AG20443 (cell line): ENCODE data around the gene PRKN.

Experiments
- DNase-seq: peaks from one replicate; pipeline ENCODE4 v3.0.0; 2012; ENCODE audit warnings: low spot score, mixed read lengths

PRKN gene

DNA sequence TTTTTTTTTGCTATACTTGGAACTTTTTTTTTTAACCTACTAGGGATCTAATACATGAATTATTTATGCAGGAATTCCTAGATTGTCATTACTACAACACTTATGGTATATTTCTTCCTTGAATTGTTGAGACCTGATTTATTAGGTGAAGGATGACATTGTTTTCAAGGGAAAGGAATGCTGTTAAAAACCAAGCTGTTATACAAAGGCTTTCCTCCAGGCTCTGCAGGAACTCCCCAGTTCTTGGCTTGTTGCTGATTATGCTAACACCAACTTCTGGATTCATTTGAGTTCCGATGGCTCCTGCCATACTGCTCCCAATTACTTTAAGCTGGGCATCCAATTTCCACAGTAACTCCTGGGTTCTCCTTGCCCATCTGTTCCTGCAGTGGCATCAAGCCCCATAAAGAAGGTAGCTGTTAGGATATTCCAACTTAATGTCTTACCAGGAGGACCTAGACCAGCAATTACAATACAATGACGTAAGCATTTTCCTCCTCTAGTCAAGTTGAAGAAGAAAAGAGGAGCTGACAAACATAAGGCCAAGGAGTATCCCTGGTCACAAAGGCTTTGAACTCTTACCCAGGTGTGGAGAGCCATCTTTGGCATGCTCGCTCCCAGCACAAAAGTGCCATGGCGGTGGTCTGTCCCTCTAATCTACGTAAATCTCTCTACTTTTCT lies 1237.8 kb downstream of the PRKN start:
- no peak for DNase-seq

DNA sequence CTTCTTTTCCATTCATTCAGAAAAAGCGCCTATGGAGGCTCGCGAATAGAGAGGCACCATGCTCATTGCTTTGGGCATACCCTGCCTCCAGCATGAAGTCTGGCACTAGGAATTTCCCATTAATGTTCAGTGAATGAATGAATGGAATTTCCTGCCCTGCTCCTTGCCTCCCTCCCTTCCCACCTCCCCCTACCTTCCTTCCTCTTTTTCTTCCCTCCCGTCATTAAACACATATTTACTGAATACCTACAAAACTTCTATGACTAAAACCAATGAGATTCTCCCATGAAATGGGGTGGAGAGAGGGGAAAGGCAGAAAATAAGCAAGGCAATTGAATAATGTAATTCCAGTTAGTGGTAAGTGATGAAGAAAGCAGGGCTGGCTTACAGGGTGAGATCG lies 1239.9 kb downstream of the PRKN start:
- no peak for DNase-seq

DNA sequence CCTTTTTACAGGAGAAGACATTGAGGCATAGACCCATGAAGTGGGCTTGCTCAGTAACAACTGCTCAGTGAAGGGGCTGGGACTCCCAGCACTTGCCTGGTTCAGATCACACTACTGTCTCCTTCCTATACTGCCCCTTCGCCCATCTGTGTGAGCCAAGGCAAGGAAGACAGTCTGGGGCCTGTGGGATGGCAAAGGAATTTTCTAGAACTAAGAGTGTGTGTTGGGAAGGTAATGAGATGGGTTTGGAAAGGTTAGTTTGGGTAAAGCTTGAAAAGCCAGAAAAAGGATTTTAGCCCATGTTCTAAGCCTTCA lies 1240.4 kb downstream of the PRKN start:
- DNase-seq, result no peak

DNA sequence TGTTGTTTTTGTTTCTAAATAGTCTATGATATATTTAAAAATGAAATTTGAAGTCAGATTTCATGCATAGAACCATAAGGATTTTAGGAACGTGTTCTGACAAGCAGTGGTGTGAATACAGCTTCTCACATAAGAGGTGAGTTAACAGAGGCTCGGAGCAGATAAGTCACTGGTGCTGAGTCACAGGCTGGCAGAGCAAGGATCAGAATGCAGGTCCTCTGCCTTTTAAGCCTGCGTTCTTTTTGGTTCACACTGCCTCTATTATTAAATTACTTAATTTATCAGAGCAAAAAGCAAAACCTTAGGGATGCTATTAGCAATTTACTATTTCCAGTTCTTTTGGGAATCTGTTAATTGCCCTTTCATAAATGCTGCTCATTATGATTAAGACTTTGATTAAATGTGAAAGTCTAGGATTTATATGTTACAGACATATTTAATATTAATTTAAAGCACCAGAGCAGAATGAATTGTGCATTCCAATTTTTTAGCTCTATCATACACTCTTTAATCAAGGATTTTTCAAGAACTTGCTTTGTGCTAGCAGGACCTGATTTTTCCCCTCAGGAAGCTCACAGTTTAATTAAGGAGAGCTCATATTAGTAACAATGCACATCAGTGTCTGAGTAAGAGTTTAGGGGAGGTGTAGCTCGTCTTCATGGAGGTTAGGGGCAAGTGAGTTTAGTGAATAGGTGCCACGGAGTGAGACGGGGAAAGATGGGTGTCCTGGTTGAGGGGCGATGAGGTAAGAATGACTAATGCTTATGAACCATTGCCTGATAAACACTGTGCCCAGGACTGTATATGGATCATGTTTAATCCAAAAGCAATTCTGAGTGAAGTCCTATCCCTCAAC lies 1241.0 kb downstream of the PRKN start:
- peak; percentile 57 for DNase-seq

DNA sequence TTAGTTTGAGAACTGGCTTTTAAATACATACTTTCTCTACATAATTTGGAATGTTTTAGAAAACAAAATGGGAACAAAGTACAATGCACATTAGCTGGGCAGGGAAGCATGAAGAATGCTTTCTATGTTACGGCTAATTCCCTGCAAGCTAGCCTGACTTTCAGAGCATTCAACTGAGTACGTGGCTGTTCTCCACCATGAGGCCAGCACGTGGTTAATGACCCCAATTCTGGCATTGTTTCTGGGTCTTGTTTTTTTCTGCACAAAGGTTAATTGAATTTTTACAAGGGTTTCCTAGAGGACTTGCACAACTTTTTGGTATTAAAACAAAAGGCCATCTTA lies 1245.1 kb downstream of the PRKN start:
- no peak for DNase-seq

DNA sequence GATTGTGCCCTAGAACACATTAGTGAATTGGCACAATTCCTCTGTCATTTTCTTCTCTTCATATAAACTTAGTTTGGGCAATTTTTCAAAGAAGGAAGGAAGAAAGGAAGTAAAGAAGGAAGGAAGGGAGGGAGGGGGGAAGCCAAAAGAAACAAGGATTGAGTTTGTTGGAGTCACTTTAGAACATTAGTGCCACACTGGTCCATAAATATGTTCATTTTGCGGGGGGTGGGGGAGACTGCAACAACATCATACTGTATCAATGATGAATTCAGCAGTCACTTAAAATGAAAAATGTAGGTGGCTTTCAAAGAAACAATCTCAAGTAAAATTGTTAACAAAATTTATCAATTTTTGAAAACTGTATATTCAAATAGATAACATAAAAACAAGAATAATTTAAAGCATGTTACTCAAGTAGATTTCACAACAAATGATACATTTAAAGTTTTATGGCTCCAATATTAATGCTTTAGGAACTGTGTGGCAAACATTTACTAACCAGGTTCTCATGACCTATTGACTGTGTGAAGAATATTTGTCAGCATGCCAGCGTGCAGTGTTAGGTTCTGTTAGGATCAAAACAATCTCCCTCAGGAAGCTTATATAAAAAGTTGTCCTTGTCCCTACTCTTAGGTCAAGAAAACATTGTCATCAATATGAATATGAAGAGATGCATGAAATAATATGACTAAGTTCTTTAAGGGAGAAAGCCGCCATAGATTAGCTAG lies 1245.6 kb downstream of the PRKN start:
- no peak for DNase-seq

DNA sequence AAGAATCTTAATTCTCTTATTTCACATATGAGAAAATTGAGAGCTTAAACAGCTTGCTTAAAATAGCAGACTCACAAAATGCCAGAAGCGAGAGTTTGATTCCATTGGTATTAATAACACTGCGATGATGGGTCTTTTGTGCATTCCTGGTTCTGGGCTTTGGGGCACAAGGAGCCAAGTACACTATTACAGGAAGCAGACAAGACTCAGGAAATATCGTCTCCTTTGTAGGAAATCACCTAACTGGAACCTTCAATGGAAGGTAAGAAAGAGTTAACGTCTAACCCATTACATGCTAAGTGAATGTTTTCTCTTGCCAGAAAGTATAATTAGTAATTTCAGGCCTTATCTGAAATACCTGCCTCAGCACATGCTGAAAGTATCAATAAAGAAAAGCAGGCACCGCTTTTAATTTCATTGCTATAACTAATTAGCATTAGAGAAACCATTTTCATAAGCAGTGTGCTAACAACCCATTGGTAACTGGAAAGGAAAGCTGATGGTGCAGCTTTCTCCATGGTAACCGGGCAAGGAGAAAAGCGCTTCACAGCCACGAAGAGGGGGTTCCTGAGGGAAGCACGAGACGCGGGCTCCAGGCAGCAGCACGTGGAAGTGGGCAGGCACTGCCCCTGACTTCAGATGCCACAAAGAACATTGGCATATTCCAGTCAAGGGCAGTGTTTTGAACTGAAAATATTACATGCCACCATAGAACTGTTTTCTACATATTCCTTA lies 1247.0 kb downstream of the PRKN start:
- no peak for DNase-seq

DNA sequence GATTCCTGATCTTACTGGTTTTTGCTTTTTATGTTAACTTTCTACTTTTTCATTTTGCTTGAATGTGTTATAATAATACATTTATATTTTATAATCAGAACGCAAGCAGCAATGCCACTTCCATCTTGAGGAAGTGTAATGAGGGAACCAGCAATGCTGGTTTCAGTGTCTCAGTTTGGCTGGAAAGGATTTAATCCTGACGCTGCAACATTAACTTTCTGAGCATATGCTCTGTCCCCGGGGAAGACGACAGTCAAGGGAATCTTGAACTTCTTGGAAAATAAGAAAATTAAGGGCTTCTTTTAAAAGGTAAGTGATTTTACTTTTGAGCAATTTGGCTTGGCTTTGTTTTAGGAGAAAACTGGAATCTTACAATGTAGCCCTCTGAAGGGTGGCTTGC lies 1248.2 kb downstream of the PRKN start:
- no peak for DNase-seq

DNA sequence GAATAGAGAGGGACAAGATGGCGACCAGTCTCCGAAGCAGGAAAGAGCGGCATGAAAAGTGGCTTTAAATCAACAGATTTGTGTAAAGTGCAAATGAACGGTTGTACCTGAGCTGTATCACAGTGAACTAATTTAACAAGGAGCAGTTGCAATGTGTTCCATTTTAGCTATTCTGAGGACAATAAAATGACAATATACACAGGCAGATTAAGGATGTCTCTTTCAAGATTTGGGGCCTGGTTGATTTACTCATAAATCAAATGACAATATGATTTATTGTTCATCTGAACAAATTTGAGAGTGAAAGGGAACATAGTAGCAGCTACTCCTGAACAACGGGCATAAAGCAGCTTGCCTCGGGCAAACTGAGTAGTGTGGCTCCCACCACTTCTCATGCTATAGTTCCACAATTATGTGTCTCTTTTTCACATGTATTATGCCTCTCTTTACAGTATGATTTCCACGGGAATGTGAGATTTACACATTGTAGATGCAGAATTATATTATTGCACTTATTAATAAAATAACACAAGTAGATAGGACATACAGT lies 1249.6 kb downstream of the PRKN start:
- no peak for DNase-seq

DNA sequence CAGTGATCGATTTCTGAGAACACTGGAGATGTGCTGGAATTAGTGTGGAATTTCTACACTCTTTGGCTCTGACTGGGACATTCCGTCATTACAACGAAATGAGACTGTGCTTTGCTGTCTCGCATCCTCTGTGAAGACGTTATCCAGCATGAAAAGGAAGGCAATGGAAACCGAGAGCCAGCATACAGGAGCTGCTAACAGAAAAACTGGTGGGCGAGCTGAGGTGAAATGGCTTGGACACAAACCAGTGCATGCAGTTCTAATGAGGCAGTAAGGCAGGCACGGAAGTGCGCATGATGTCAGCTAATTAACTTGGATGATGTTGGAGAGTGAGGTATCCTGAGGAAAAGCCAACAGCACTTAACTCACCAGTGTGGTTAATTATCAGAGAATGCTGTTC lies 1250.9 kb downstream of the PRKN start:
- no peak for DNase-seq

DNA sequence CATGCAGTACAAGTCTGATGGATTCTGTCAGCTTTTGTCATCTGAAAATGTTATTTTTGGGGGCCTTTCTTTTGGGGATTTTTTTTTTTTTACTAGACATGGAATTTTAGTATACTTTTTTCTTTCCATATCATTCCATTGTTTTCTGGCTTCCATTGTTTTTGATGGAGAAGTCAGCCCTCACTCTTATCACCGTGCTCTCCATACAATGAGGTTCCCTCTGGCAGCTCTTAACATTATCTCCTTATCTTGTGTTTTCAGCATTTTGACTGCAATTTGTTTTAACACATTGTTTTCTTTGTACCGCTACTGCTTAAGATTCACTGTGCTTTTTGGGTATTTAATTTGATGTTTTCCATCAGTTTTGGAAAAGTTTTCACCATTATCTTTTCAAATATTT lies 1262.2 kb downstream of the PRKN start:
- DNase-seq, result no peak

DNA sequence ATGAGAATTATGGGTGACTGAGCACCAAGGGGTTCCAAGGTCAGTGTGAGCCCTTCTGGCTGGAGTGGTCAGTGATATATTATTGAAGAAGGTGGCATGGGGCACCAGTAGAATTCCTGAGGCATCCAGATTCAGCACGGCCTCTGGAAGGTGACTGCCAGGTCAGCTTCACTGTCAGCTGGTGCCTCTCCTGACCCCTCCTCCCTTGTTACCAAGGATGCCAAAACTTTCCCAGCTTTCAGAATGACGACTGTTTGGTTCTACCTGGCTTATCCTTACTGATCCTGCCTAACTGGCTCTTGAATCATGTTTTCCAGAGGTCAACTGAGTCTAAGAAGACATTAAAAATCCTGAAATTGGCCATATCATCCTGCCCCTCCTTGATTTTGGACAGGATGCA lies 1264.5 kb downstream of the PRKN start:
- DNase-seq, result no peak

DNA sequence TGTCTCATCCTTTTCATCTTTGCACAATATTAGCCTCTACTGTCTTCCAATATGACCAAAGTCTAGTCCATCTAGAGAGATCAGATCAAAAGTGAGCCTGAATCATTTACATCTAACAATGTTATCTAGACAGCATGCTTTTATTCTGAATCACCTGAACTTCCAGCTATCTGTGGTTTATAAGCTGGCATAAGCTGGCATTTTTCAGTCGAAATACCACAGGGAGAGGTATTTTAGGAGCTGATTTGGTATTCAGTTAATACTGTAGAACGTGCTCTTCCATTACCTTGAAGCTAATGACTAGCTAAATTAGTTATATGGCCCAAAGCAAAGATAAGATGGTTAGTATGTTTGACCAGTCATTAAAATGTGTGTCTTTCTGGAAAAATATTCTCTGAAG lies 1265.4 kb downstream of the PRKN start:
- no peak for DNase-seq

DNA sequence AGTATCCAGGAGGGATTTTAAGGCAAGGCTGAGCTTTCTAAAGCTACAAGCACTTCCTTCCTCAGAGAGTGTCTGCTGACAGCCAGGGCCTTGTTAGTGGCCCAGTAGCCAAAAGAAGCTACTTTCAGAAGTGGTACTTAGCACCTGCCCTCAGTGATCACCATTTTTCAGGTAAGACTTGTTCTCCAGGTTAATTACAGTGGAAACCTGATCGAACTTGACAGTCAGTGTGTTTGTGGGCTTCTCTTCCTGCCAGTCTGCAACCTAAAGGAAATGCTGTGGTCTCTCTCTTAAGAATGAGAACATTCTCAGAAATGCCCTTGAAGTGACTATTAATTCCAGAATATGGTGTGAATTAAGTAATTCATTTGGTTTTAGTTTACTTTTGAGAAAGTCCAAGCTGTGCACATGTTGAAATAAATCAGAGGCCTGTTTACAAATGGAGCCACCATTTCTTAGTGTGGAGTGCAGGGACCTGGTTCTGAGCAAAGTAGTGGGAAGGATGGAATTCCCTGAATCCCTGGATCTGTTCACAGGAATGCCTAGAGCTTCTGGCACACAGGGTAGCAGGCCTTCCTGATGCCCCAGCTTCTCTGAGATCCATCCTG lies 1268.5 kb downstream of the PRKN start:
- DNase-seq, result no peak

DNA sequence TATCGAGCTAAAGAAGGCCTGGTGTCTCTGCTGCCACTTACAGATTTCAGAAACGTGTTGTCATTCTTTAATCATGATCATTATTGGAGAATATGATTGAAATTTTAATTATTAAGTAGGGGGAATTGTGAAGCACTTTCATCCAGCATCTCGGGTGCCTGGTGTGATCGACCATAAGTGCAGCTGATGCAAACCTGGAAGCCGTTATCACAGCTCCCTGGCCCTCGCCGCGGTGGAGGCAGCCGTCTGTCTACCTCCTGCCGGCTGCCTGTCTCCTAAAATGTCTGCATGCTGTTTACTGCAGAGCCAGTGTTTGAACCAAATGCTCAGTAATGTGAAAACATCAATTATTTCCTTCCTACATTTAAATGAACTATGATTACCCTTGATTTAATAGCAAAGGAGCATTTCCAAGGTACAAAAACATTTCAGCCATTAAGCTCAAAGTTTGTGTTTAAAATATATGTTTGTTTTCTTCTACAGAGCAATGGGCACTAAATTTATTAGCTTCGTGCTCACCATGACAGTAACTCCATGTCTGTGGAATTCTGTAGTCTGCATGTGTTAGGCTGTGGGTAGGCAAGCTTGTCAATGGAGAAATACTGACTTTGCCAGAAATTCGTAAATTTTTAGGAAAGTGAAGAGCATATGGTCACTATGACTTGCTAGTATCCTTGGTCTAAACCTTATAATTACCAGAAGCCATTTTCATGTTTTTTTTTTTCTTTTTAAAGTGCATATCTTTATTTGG lies 1269.2 kb downstream of the PRKN start:
- no peak for DNase-seq

DNA sequence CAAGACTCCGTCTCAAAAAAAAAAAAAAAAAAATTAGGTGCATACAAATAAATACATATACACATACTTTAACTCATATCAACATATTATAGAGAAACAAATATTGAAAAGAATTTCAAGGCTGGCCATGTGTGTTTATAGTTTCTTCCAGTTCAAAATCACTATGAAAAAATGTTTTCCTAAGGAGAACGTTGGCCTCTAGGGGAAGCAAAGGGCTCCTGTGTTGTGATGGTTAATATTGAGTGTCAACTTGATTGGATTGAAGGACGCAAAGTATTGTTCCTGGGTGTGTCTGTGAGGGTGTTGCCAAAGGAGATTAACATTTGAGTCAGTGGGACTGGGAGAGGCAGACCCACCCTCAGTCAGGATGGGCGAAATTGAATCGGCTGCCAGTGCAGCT lies 1271.7 kb downstream of the PRKN start:
- DNase-seq, result no peak

DNA sequence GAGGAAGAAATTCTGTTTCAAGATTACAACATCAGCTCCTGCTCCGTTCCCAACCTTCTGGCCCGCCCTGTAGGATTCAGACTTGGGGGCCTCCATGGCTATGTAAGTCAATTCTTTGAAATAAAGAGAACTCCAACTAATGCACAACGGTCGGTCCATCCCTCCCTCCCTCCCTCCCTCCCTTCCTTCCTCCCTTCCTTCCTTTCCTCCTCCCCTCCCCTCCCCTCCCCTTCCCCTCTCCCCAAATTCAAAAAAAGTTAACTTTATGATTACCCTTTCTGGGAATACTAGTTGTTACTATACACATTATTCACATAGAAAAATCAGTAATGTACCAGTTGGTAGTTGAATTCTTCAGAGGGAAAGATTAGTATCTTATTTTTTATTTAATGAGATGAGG lies 1274.0 kb downstream of the PRKN start:
- DNase-seq, result no peak

DNA sequence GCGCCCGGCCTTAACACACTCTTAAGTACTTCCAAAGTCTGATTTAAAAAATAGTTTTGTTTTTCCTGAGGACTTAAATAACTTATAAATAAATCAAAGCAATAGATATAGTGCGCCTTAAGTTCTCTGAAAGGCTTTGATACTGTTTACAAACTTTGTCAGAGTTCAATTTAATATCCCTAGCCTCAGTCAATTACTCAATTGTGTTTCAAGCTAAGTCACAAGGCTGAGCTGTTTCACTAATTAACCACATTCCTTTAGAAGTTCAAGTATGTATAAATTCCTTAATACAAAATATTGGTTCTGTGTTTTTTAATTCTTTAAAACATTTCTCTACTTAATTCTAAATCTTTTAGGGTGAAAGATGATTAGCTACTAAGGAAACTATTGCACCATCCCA lies 1275.3 kb downstream of the PRKN start:
- DNase-seq, result no peak

DNA sequence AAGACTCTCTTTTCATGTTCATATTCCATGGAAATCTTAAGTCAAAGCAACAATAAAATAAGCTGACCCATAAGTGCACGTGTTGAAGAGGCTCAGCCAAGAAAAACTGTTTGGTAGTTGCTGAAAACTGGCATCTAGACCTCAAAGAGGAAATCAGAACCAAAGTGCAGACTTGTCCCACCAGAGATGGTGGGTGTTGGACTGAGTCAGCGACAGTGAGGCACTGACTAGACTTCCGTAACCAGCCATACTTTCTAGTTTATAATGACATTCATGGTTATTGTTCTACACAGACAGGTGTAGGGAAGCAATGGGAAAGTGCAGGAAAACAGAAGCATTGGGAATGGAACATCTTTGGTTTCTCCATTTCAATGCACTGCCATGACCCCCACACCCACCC lies 1278.0 kb downstream of the PRKN start:
- no peak for DNase-seq

DNA sequence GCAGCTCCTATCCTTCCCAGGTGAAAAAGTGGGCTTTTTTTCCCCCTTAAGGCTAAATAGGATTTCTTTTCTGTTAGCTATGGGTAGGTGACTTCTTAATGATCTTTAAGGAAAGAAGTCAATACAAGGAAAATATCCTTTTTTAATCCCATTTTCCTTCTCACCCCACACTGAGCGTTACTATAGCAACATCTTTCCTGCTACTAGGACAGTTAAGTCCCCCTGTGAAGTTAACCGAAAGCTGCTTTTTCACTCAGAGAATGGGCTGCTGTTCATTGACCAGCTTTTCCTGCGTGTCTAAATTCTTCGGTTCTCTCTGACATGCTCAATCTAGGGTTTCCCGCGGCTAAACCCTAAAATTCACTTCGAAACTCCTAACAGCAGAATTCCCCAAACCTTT lies 1280.6 kb downstream of the PRKN start:
- no peak for DNase-seq

DNA sequence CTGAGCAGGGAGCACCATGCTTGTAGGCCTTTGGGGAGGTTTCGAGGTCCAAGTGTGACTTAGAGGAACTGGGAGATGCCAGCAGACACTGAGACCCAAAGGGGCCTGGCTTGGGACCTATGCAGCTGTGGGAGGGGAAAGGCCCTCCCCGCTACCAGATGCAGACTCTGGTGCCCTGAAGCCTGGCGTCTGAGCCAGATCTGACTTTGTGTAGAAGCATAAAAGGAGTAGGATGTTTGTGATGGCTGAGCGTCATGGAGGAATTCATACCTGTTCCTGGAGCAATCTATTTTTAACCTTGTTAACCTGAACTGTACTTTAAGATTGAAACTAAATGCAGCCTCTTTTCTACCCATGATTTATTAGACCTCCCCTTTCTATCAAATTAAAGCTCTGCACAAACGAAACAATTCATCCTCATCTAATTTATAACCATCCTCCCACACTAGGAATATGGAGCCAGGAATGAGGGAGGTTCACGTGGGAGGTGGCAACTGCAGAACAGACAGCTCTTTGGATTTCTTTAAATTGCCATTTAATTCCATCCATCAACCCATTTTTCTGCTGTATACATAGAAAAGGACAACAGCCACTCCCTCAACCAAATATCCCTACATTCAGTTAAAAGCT lies 1281.2 kb downstream of the PRKN start:
- no peak for DNase-seq
